Stimulated activated CD8-positive, alpha-beta memory T cell treated with anti-CD3 and anti-CD28 coated beads, Interleukin-12 subunit alpha, Interleukin-12 subunit beta, amount 100 ng/mL, for 24 hours (primary cell): ENCODE data around the gene C9orf50.
"Not testable (repeated sequence)": the region's sequence is repeated elsewhere in the genome, so short reads cannot be mapped to it uniquely, and the experiment has no call there.

ENCODE experiments used
- DNase-seq: peaks from one replicate; pipeline ENCODE4 v3.0.0-alpha.2; 2020; ENCODE audit errors: extremely low read depth

C9orf50 gene

GRCh38 chr9:129610473-129611306 is 10.2 kb downstream of the C9orf50 start:
- DNase-seq: no peak

DNA sequence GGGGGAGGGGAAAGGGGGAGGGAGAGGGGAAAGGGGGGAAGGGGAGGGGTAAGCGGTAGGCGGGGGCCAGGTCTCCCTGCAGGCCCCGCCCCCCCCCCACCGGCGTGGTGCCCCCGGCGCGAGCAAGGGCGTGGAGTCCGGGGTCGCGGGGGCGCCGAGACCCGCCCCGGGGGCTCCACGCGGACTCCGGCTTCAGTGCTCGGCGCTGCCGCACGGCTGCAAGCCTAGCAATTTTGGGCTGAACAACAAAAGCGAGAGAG is 10.8 kb downstream of the C9orf50 start:
- DNase-seq: no peak

DNA sequence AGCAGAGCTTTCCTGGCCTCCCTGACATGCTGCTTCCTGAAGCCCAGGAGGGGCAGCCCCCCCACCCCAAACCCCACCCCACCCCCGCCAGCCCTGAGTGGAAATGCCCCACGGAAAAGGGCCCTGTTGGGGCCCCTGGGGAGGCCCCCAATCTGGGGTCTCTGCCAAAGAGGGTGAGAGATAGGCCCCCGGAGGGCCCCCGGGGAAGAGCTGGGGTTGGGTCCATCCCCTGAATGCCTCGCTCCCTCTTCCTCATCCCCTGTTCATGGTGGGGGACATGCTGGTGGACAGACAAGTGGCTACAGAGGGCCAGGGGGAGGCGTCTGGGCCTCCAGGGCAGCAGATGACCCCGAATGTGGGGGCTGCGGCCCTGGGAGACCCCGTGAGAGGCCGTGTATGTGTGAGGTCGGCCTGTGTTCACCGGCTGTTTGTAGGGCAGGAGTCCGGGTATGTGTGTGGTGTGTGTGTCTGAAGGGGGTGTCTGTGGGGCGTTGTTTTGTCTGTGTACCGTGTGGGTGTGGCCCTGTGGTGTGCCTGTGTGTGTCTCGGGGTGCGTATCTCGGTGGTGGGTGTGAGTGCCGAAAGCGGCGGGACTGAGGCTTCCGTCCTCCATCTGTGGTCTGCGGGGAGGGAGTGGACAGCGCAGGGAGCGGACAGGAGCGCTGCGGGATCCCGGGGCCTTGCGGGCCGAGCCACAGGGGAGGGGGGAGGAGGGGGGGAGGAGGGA is 11.3 kb downstream of the C9orf50 start:
- DNase-seq: no peak

DNA sequence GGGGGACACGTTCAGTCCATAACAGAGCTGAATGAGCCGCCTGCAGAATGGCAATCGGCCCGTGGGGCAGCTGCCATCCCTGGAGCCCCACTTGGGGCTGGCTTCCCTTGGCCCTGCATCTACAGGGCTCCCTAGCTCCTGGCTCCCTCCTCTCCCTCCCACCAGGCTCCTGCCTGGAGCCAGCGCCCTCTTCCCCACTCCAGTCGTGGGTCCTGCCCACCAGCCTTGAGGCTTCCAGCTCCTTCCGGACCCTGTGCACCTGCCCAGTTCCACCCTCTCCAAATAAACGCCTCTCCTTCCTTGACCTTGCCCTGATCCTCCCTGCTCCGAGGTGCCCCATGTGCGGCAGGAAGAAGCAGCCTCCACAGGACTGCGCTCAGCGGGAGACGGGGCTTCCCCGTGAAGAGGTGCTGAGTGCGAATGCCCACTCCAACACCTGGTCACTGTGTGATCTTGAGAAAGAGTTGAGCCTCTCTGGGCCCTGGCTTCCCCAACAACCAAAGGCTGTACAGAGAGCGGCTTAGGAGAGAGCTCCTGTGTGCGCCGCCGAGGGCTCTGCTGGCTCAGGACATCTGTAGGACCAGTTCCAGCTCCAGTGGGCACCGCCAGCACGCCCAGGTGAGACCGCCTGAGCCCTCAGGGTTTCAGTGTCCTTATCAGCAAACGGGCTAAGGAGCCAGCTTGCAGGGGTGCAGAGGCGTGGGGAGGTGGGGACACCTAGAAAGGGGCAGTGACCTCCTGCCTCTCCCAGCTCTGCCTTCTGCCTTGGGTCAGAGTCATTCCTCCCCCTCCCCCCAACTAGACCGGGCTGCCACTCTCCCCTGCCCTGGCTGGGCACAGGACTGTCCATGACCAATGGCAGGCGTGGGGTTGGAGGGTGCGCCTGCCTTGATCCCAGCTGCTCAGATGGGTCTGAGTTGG is 12.1 kb downstream of the C9orf50 start:
- no peak for DNase-seq

DNA sequence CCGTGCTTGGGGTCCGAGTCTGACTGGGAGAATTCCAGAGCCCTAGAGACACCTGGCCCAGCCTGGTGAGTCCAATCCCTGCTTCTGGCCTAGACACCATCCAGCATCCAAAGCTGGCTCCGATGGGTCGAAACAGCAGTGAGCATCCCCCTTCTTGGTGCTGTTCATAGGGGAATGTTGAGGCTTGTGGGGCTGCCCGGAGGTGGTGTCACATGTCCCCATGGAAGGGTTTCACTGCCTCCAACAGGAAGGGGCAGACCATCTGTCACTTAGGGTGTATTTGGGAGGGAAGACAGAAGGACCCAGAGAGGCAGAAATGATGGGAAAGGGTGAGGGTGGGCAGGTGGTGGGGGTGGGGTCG is 13.9 kb downstream of the C9orf50 start:
- no peak for DNase-seq

GRCh38 chr9:129606161-129607026 is 14.5 kb downstream of the C9orf50 start:
- DNase-seq: no peak

- DNase-seq: no peak
Observed at GRCh38 chr9:129604766-129605163, 16.1 kb downstream of the C9orf50 start.

GRCh38 chr9:129604056-129604765 is 16.7 kb downstream of the C9orf50 start:
- no peak for DNase-seq

DNA sequence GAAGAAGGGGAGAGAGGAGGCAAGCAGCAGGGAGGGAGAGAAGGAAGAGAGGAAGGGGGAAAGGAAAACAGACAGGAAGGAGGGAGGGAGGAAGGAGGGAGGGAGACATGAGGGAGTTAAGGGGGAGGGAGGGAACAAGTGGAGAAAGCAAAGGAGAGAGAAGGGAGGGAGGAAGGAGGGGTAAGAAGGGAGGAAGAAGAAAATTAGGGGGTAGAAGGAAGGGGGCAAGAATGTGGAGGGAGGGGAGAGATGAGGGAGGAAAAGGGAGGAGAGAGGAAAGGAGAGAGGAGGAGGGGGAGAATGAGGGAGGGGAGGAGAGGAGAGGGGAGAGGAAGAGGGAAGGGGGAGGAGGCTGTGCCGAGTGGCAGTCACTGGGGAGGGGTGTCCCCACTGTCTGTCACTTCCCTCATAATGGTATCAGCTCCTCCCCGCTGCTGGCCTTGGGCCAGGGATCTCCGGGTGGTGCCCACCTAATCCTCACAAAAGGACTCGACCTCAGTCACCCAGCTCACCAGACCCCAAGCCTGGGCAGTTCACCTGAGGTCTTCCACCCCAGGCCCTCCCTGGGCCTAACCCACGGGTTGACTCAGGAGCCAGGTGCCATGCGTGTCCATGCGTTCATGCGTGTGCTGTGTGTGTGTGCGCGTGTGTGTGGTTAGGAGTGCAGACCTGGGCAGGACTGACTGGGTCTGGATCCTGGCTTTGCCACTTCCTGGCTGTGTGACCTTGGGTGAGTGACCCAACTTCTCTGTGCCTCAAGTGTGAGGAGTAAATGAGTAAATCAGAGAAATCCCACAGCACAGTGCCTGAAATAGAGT is 18.1 kb downstream of the C9orf50 start:
- no peak for DNase-seq

DNA sequence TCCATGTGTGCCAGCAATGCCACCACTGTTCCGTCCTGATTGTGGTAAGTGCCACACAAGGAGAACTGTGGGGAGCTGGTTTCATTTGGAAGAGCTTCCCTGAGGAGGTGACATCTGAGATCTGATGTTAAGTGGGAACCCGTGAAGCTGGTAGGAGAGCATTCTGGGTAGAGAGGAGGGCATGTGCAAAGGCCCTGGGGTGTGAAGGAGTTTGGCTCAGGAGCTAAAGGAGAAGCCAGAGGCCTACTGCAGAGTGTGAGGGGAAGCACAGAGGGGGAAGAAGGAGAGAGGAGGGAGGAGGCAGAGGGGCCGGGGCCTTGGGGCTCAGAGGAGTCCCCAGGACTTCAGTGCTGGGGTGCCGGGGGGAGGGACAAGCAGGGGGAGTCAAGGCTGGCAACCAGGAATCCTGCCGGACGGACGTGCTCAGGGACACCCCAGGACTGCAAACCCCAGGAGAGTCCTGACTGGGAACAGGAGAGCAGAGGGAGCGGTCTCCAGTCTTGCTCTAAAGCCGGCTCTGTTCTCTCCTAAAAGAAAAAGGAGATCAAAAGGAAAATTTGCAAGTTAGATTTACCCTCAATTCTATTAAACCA is 19.7 kb downstream of the C9orf50 start:
- DNase-seq: no peak

- no peak for DNase-seq
Observed at GRCh38 chr9:129598089-129598596, 22.8 kb downstream of the C9orf50 start.

- DNase-seq: no peak
Observed at GRCh38 chr9:129597355-129598088, 23.4 kb downstream of the C9orf50 start.

GRCh38 chr9:129596541-129597331 is 24.2 kb downstream of the C9orf50 start:
- DNase-seq: no peak

- DNase-seq: no peak
Observed at GRCh38 chr9:129595903-129596540, 24.9 kb downstream of the C9orf50 start.

GRCh38 chr9:129595311-129595741 is 25.6 kb downstream of the C9orf50 start:
- DNase-seq: no peak

GRCh38 chr9:129594632-129595031 is 26.3 kb downstream of the C9orf50 start:
- DNase-seq: no peak

DNA sequence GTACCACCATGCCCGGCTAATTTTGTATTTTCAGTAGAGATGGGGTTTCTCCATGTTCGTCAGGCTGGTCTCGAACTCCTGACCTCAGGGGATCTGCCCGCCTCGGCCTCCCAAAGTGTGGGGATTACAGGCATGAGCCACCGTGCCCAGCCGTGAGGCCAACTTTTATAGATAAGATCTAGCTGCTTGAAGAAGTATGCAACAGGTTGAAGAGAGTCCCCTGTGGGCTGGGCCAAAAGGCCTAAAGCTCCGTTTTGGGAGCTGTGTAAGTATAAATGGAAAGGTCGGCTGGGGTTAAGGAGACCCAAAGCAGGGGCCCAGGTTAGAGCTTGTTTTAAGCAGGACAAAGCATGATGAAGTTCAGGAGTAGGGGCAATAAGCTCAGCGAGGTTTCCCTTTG is 28.1 kb downstream of the C9orf50 start:
- DNase-seq: not testable (repeated sequence)
